GM23338 (cell line): ENCODE results near the gene HNRNPUL2. TPM values are rescaled to one million over a fixed set of nuclear protein-coding genes. Genes with fewer than 3 reads are reported as not detected.

Experiments
- ATAC-seq: fragments of 200-7000 bp; cut with Tn5 transposase; 3 replicates; pipeline ENCODE4 v1.9.1; 2020
- DNase-seq: peaks from one replicate; pipeline ENCODE4 v3.0.0-alpha.2; 2015; ENCODE audit warnings: low spot score
- H2AFZ ChIP-seq: fragments of 200-600 bp; sonication (generic); 2 replicates; pipeline ENCODE4 v1.8.0; 2016; ENCODE audit warnings: antibody characterized with exemption, mild to moderate bottlenecking, moderate library complexity
- H3F3A ChIP-seq: fragments of 200-600 bp; sonication (generic); replicated peaks from 2 replicates; pipeline ENCODE4 v1.8.0; 2017; ENCODE audit warnings: antibody characterized with exemption, mixed run types, low read depth
- H3K27ac ChIP-seq: fragments of 200-600 bp; sonication (generic); 2 replicates; pipeline ENCODE4 v1.6.1; 2016; ENCODE audit warnings: low read depth
- H3K27me3 ChIP-seq: fragments of 200-600 bp; sonication (generic); 2 replicates; pipeline ENCODE4 v1.8.0; 2016; ENCODE audit warnings: mild to moderate bottlenecking, mixed run types, moderate library complexity; ENCODE audit not compliant: insufficient read depth
- H3K36me3 ChIP-seq: fragments of 200-600 bp; sonication (generic); 2 replicates; pipeline ENCODE4 v1.8.0; 2016; ENCODE audit warnings: mild to moderate bottlenecking; ENCODE audit not compliant: insufficient read depth
- H3K4me1 ChIP-seq: fragments of 200-600 bp; sonication (generic); 2 replicates; pipeline ENCODE4 v1.8.0; 2016; ENCODE audit warnings: mild to moderate bottlenecking, moderate library complexity; ENCODE audit not compliant: insufficient read depth
- H3K4me2 ChIP-seq: fragments of 200-600 bp; sonication (generic); 2 replicates; pipeline ENCODE4 v1.7.1; 2017; ENCODE audit warnings: mixed run types
- H3K4me3 ChIP-seq: fragments of 200-600 bp; sonication (generic); 2 replicates; pipeline ENCODE4 v1.6.1; 2016; ENCODE audit warnings: mixed run types
- H3K79me2 ChIP-seq: fragments of 200-600 bp; sonication (generic); replicated peaks from 2 replicates; pipeline ENCODE4 v1.8.0; 2017; ENCODE audit warnings: mild to moderate bottlenecking; ENCODE audit not compliant: insufficient read depth
- H3K9me2 ChIP-seq: fragments of 200-600 bp; sonication (generic); 2 replicates; pipeline ENCODE4 v1.8.0; 2017; ENCODE audit not compliant: insufficient read depth
- H4K20me1 ChIP-seq: fragments of 200-600 bp; sonication (generic); replicated peaks from 2 replicates; pipeline ENCODE4 v1.8.0; 2017; ENCODE audit warnings: mild to moderate bottlenecking; ENCODE audit not compliant: insufficient read depth
- H3K27ac Mint-ChIP-seq: 2 replicates; pipeline ENCODE4 v1.8.0; 2020; ENCODE audit warnings: inconsistent platforms, mild to moderate bottlenecking, moderate library complexity, mixed read lengths
- H3K27me3 Mint-ChIP-seq: 3 replicates; pipeline ENCODE4 v1.8.0; 2022; ENCODE audit warnings: low read depth, mild to moderate bottlenecking, moderate library complexity, mixed read lengths, inconsistent platforms; ENCODE audit not compliant: insufficient read depth, poor library complexity
- H3K36me3 Mint-ChIP-seq: 3 replicates; pipeline ENCODE4 v1.8.0; 2021; ENCODE audit warnings: low read depth, mild to moderate bottlenecking, inconsistent platforms, moderate library complexity, mixed read lengths
- H3K4me1 Mint-ChIP-seq: 3 replicates; pipeline ENCODE4 v1.8.0; 2020; ENCODE audit warnings: mild to moderate bottlenecking, inconsistent platforms, mixed read lengths
- H3K4me3 Mint-ChIP-seq: 3 replicates; pipeline ENCODE4 v1.8.0; 2021; ENCODE audit warnings: moderate library complexity, mild to moderate bottlenecking, inconsistent platforms, mixed read lengths
- H3K9me3 Mint-ChIP-seq: 3 replicates; pipeline ENCODE4 v1.8.0; 2020; ENCODE audit warnings: moderate library complexity, mild to moderate bottlenecking, inconsistent platforms, mixed read lengths
- CTCF ChIP-seq, 2 experiments: fragments of 200-600 bp in 1 of 2; sonication (generic) in 1 of 2; conservative IDR thresholded peaks; 2 replicates each; pipeline versions ENCODE4 v1.5.1 to v1.6.1; 2016 to 2017; ENCODE audit warnings: antibody characterized with exemption in 2 of 2, low read depth in 2 of 2, mild to moderate bottlenecking in 2 of 2, moderate library complexity in 1 of 2
- ETS1 ChIP-seq: IDR thresholded peaks from 2 replicates; pipeline ENCODE4 v1.6.1; 2016; ENCODE audit warnings: antibody characterized with exemption
- EZH2phosphoT487 ChIP-seq: fragments of 200-600 bp; sonication (generic); IDR thresholded peaks from one replicate; pipeline ENCODE4 v1.8.1; 2018; ENCODE audit warnings: antibody characterized with exemption; ENCODE audit not compliant: unreplicated experiment
- JUNB ChIP-seq: IDR thresholded peaks from one replicate; pipeline ENCODE4 v1.6.1; 2016; ENCODE audit warnings: antibody characterized with exemption; ENCODE audit not compliant: unreplicated experiment
- NANOG ChIP-seq: IDR thresholded peaks from 2 replicates; pipeline ENCODE4 v1.6.1; 2016; ENCODE audit warnings: antibody characterized with exemption, borderline replicate concordance
- POLR2AphosphoS5 ChIP-seq: IDR thresholded peaks from 2 replicates; pipeline ENCODE4 v1.6.1; 2016; ENCODE audit warnings: antibody characterized with exemption, low read depth
- STAT1 ChIP-seq: IDR thresholded peaks from one replicate; pipeline ENCODE4 v1.6.1; 2016; ENCODE audit warnings: antibody characterized with exemption; ENCODE audit not compliant: unreplicated experiment
- ZNF331 ChIP-seq: fragments of 250-450 bp; sonication (Bioruptor Pico); IDR thresholded peaks from 2 replicates; pipeline ENCODE4 v1.5.0; 2020; ENCODE audit warnings: low read depth, mild to moderate bottlenecking, moderate library complexity
- polyA plus RNA-seq: library from polyadenylated mRNA; unstranded; fragments of >200 nt; fragmentation: Nextera tagmentation; extraction: Ambion mirVana; gene quantifications from 2 replicates; pipeline ENCODE4 v1.2.1, GENCODE V29; 2016
- total RNA-seq: library from RNA; depleted of rRNA; stranded (reverse); fragments of >200 nt; shearing (Covaris generic); gene quantifications from 2 replicates; pipeline ENCODE4 v1.2.3, GENCODE V29; 2014
- TF ChIP-seq, protein P1 (sequence below): fragments of 250-450 bp; sonication (Bioruptor Pico); IDR thresholded peaks from 2 replicates; pipeline ENCODE4 v1.5.0; 2020; ENCODE audit warnings: mild to moderate bottlenecking, moderate library complexity

Gene HNRNPUL2
- total and polyA plus RNA-seq, 2 experiments from 2014 or later = 9.4 to 18.3 TPM

- TF ChIP-seq, protein P1, sequence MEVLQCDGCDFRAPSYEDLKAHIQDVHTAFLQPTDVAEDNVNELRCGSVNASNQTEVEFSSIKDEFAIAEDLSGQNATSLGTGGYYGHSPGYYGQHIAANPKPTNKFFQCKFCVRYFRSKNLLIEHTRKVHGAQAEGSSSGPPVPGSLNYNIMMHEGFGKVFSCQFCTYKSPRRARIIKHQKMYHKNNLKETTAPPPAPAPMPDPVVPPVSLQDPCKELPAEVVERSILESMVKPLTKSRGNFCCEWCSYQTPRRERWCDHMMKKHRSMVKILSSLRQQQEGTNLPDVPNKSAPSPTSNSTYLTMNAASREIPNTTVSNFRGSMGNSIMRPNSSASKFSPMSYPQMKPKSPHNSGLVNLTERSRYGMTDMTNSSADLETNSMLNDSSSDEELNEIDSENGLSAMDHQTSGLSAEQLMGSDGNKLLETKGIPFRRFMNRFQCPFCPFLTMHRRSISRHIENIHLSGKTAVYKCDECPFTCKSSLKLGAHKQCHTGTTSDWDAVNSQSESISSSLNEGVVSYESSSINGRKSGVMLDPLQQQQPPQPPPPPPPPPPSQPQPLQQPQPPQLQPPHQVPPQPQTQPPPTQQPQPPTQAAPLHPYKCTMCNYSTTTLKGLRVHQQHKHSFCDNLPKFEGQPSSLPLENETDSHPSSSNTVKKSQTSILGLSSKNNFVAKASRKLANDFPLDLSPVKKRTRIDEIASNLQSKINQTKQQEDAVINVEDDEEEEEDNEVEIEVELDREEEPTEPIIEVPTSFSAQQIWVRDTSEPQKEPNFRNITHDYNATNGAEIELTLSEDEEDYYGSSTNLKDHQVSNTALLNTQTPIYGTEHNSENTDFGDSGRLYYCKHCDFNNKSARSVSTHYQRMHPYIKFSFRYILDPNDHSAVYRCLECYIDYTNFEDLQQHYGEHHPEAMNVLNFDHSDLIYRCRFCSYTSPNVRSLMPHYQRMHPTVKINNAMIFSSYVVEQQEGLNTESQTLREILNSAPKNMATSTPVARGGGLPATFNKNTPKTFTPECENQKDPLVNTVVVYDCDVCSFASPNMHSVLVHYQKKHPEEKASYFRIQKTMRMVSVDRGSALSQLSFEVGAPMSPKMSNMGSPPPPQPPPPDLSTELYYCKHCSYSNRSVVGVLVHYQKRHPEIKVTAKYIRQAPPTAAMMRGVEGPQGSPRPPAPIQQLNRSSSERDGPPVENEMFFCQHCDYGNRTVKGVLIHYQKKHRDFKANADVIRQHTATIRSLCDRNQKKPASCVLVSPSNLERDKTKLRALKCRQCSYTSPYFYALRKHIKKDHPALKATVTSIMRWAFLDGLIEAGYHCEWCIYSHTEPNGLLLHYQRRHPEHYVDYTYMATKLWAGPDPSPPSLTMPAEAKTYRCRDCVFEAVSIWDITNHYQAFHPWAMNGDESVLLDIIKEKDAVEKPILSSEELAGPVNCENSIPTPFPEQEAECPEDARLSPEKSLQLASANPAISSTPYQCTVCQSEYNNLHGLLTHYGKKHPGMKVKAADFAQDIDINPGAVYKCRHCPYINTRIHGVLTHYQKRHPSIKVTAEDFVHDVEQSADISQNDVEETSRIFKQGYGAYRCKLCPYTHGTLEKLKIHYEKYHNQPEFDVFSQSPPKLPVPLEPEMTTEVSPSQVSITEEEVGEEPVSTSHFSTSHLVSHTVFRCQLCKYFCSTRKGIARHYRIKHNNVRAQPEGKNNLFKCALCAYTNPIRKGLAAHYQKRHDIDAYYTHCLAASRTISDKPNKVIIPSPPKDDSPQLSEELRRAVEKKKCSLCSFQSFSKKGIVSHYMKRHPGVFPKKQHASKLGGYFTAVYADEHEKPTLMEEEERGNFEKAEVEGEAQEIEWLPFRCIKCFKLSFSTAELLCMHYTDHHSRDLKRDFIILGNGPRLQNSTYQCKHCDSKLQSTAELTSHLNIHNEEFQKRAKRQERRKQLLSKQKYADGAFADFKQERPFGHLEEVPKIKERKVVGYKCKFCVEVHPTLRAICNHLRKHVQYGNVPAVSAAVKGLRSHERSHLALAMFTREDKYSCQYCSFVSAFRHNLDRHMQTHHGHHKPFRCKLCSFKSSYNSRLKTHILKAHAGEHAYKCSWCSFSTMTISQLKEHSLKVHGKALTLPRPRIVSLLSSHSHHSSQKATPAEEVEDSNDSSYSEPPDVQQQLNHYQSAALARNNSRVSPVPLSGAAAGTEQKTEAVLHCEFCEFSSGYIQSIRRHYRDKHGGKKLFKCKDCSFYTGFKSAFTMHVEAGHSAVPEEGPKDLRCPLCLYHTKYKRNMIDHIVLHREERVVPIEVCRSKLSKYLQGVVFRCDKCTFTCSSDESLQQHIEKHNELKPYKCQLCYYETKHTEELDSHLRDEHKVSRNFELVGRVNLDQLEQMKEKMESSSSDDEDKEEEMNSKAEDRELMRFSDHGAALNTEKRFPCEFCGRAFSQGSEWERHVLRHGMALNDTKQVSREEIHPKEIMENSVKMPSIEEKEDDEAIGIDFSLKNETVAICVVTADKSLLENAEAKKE (CRISPR knock-in tag) = no peak
- TF ChIP-seq ZNF331 (no peak), STAT1 (no peak), NANOG (no peak)
These were observed 11.1 kb downstream of the HNRNPUL2 start (continued) for GRCh38 chr11:62716206-62716605.

- ATAC-seq (peak; percentile 59), DNase-seq (peak; percentile 31)
- TF ChIP-seq ZNF331 (no peak), ETS1 (no peak), STAT1 (no peak), POLR2AphosphoS5 (no peak), JUNB (no peak), EZH2phosphoT487 (no peak), NANOG (no peak), CTCF (conservative IDR thresholded peaks at IDR 0.05; ENCODE audit: low read depth in 2 of 2) (no peak; a peak in 1 of 4 replicates)
- Histone ChIP-seq H3K79me2 (peaks cover 29% of the 10 kb centered on the region), H3K27me3 (no peaks in the 10 kb centered on the region), H3K9me2 (no peaks in the 10 kb centered on the region), H4K20me1 (peaks cover 17% of the 10 kb centered on the region), H2AFZ (no peak overlapping the region), H3F3A (peaks cover 65% of the 10 kb centered on the region), H3K4me2 (no peak overlapping the region), H3K4me1 (peaks cover 8% of the 10 kb centered on the region; the same call in 1 of the 2 replicates), H3K36me3 (peaks cover 83% of the 10 kb centered on the region), H3K27ac (no peak overlapping the region), H3K4me3 (no peak overlapping the region)
- no peaks in the 10 kb centered on the region for H3K27me3 Mint-ChIP-seq
- H3K4me1 Mint-ChIP-seq = peaks cover 50% of the 10 kb centered on the region
- peaks cover 95% of the 10 kb centered on the region for H3K36me3 Mint-ChIP-seq
- H3K9me3 Mint-ChIP-seq = no peaks in the 10 kb centered on the region
- no peak overlapping the region; the same call in 2 of the 3 replicates for H3K4me3 Mint-ChIP-seq
- H3K27ac Mint-ChIP-seq = peak overlapping the region; percentile 24; the same call in 1 of the 2 replicates
These were observed 11.8 kb downstream of the HNRNPUL2 start for GRCh38 chr11:62715150-62716130.
